Measurements from ENCODE around the gene SLC8B1. TPM values are rescaled to one million over a fixed set of nuclear protein-coding genes. Genes with fewer than 3 reads are reported as not detected.

SLC8B1 gene
- total RNA-seq, 1 donor from 2014 or later = 3.0 TPM

DNA sequence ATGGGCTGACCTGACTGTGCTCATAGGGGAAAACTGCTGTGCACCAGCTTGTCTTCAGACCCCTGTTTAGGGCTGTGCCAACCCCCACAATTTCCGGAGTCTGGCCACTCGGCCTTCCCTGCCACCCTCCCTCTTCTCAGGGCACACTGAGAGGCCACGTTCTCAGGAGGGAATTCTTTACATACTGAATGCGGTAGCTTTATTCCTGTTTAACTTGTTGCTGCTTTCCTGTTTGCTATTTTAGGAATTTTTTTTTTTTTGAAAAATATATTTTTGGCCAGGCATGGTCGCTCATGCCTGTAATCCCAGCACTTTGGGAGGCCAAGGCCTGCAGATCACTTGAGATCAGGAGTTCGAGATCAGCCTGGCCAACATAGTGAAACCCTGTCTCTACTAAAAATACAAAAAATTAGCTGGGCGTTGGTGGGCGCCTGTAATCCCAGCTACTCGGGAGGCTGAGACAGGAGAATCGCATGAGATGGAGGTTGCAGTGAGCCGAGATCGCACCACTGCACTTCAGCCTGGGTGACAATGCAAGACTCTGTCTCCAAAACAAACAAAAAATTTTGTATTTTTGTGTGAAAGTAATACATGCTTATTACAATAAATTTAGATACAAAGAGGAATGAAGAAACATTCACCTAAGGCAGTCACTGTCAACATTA is 74.1 kb downstream of the SLC8B1 start:
- no peak for DNase-seq (ENCODE audit: low spot score)
- TF ChIP-seq CTCF (IDR thresholded peaks at IDR 0.05) (no peak), EZH2 (IDR thresholded peaks at IDR 0.05) (no peak), EZH2phosphoT487 (IDR thresholded peaks at IDR 0.05) (no peak)
- Histone ChIP-seq H3K9me3 (ENCODE audit: low read depth) (no peaks in the 10 kb centered on the region), H3K79me2 (ENCODE audit: low read depth) (no peaks in the 10 kb centered on the region), H3K4me2 (no peak overlapping the region), H3K4me3 (no peak overlapping the region), H3K27me3 (no peaks in the 10 kb centered on the region), H3F3A (ENCODE audit: low read depth) (no peaks in the 10 kb centered on the region), H4K20me1 (ENCODE audit: low read depth) (peaks cover 3% of the 10 kb centered on the region), H3K36me3 (no peaks in the 10 kb centered on the region), H2AFZ (replicated peaks) (no peak overlapping the region), H3K4me1 (no peaks in the 10 kb centered on the region), H3K9ac (no peak overlapping the region), H3K27ac (no peak overlapping the region)
- no peaks in the 10 kb centered on the region for H3K9me3 Mint-ChIP-seq
- no peak overlapping the region for H3K27ac Mint-ChIP-seq
- no peaks in the 10 kb centered on the region for H3K36me3 Mint-ChIP-seq
- peaks cover 5% of the 10 kb centered on the region for H3K27me3 Mint-ChIP-seq (ENCODE audit: insufficient read depth, low read depth)
- H3K4me3 Mint-ChIP-seq = no peak overlapping the region
- H3K4me1 Mint-ChIP-seq = peaks cover 20% of the 10 kb centered on the region

GRCh38 chr12:113260127-113260526 is 74.8 kb downstream of the SLC8B1 start:
- Histone ChIP-seq H3K9ac (no peak overlapping the region), H3K9me3 (ENCODE audit: low read depth) (no peaks in the 10 kb centered on the region), H3F3A (ENCODE audit: low read depth) (no peaks in the 10 kb centered on the region), H3K27me3 (no peaks in the 10 kb centered on the region), H3K27ac (no peak overlapping the region), H3K36me3 (no peaks in the 10 kb centered on the region), H3K4me3 (no peak overlapping the region), H4K20me1 (ENCODE audit: low read depth) (peaks cover 3% of the 10 kb centered on the region), H3K4me1 (no peaks in the 10 kb centered on the region), H3K79me2 (ENCODE audit: low read depth) (no peaks in the 10 kb centered on the region), H2AFZ (replicated peaks) (no peak overlapping the region), H3K4me2 (no peak overlapping the region)
- H3K9me3 Mint-ChIP-seq = no peaks in the 10 kb centered on the region
- peaks cover 20% of the 10 kb centered on the region for H3K4me1 Mint-ChIP-seq
- no peak for TF ChIP-seq EZH2phosphoT487 (IDR thresholded peaks at IDR 0.05)
- no peak for TF ChIP-seq CTCF (IDR thresholded peaks at IDR 0.05)
- TF ChIP-seq EZH2 (IDR thresholded peaks at IDR 0.05) = no peak
- no peak for DNase-seq (ENCODE audit: low spot score)
- H3K27ac Mint-ChIP-seq = peak overlapping the region; percentile 87
- H3K4me3 Mint-ChIP-seq = no peak overlapping the region
- H3K36me3 Mint-ChIP-seq = no peaks in the 10 kb centered on the region
- H3K27me3 Mint-ChIP-seq (ENCODE audit: insufficient read depth, low read depth) = peaks cover 5% of the 10 kb centered on the region

DNA sequence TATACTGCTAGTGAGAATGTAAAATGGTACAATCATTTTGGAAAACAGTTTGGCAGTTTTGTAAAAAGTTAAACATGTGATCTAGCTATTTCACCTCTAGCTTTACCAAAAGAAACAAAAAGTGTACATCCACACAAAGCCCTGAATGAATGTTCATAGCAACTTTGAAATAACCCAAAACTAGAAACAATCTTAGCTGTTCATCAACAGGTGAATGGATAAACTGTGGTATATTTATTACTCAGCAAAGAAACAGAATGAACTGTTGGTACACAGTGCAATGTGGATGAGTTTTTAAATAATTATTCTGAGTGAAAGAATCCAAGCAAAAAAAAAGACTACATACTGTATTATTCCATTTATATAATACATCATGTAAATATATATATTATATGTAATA is 77.3 kb downstream of the SLC8B1 start:
- Mint-ChIP-seq H3K4me1 (peaks cover 20% of the 10 kb centered on the region), H3K4me3 (no peak overlapping the region)
- no peaks in the 10 kb centered on the region for H3F3A ChIP-seq (ENCODE audit: low read depth)

More for the DNA sequence above, 77.3 kb downstream of the SLC8B1 start:
- peaks cover 6% of the 10 kb centered on the region for H3K36me3 Mint-ChIP-seq
- H2AFZ ChIP-seq (replicated peaks) = no peak overlapping the region
- H3K9ac ChIP-seq = no peak overlapping the region
- peaks cover 3% of the 10 kb centered on the region for H4K20me1 ChIP-seq (ENCODE audit: low read depth)
- no peaks in the 10 kb centered on the region for H3K36me3 ChIP-seq
- no peaks in the 10 kb centered on the region for H3K4me1 ChIP-seq
- H3K4me3 ChIP-seq = no peak overlapping the region
- H3K27ac ChIP-seq = no peak overlapping the region
- DNase-seq (ENCODE audit: low spot score) = no peak
- no peaks in the 10 kb centered on the region for H3K27me3 ChIP-seq
- peaks cover 3% of the 10 kb centered on the region for H3K9me3 Mint-ChIP-seq
- H3K27me3 Mint-ChIP-seq (ENCODE audit: insufficient read depth, low read depth) = peaks cover 9% of the 10 kb centered on the region
- no peak overlapping the region for H3K27ac Mint-ChIP-seq
- no peak overlapping the region for H3K4me2 ChIP-seq
- no peaks in the 10 kb centered on the region for H3K9me3 ChIP-seq (ENCODE audit: low read depth)
- no peak for TF ChIP-seq CTCF (IDR thresholded peaks at IDR 0.05)
- no peak for TF ChIP-seq EZH2 (IDR thresholded peaks at IDR 0.05)
- no peak for TF ChIP-seq EZH2phosphoT487 (IDR thresholded peaks at IDR 0.05)
- H3K79me2 ChIP-seq (ENCODE audit: low read depth) = no peaks in the 10 kb centered on the region
